H1 (cell line): Measurements from ENCODE around the gene SH2D5. TPM values are rescaled to one million over a fixed set of nuclear protein-coding genes. Genes with fewer than 3 reads are reported as not detected.

ENCODE experiments used
- CEBPB ChIP-seq: IDR thresholded peaks from 2 replicates; pipeline ENCODE4 v1.6.1; 2012; ENCODE audit warnings: low read depth, low read length
- KDM4A ChIP-seq: IDR thresholded peaks from one replicate; pipeline ENCODE4 v1.7.1; 2012; ENCODE audit warnings: low read depth, mild to moderate bottlenecking, moderate library complexity, low read length, inconsistent platforms; ENCODE audit not compliant: severe bottlenecking
- PHF8 ChIP-seq: fragments of 200-600 bp; sonication (generic); conservative IDR thresholded peaks from 2 replicates; pipeline ENCODE4 v1.7.1; 2012; ENCODE audit warnings: low read depth, mild to moderate bottlenecking, inconsistent platforms, low read length, moderate library complexity
- RNF2 ChIP-seq: fragments of 200-900, 300-1000 bp; sonication (generic); IDR thresholded peaks from 2 replicates; pipeline ENCODE4 v1.7.1; 2016; ENCODE audit warnings: borderline replicate concordance, low read depth, mild to moderate bottlenecking, antibody characterized with exemption, low read length; ENCODE audit not compliant: poor library complexity, severe bottlenecking; ENCODE audit errors: missing control alignments
- polyA plus RNA-seq, 7 experiments: library from polyadenylated mRNA; depleted of rRNA in 3 of 7; stranded (reverse) in 5 of 7; unstranded in 2 of 7; fragments of >200 nt in 5 of 7; fragments of 200-250 nt in 2 of 7; gene quantifications; 1 replicate in 5 of 7; 2 replicates in 1 of 7; 4 replicates in 1 of 7; pipeline versions ENCODE4 v1.2.1 to v1.2.3, GENCODE V29; 2011 to 2013; ENCODE audit warnings: missing spikeins in 2 of 7, mixed read lengths in 2 of 7
- total RNA-seq: library from RNA; stranded (reverse); fragmentation: NEBNext Ultra II Directional; extraction: Animal tissue kit (Norgen Biotek cat#: 25700); gene quantifications from 2 replicates; pipeline ENCODE4 v1.2.1, GENCODE V29; 2021

Gene SH2D5
- total and polyA plus RNA-seq, 2 of the 8 experiments (the other 6 are each of a cell fraction or from before 2014, with no cell fraction given), result 13.2 to 18.4 TPM

DNA sequence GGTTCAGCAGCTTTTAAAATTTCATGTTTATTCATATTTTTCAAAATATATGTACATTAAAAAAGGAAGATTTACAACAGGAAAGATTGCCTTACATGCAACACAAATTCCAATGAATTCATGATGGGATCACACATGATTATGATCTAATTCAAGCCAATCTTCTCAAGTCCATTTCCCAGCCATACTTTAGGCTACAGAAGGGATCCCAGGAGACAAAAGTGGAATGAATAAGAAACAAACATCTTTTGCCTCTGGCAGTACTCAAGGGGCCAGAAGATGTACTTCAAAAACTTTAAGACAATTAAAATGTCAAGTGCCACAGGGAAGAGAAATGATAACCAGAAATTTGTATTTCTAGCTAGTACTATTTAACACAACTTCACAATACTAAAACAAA is 10.2 kb upstream of the SH2D5 start (continued):
- TF ChIP-seq RNF2, result no peak
- TF ChIP-seq KDM4A, result no peak
- no peak for TF ChIP-seq PHF8
- TF ChIP-seq CEBPB, result no peak
